GM23248 (cell line): ENCODE data around the gene CACNG4. TPM values are rescaled to one million over a fixed set of nuclear protein-coding genes. Genes with fewer than 3 reads are reported as not detected.
"Not testable (repeated sequence)": the region's sequence is repeated elsewhere in the genome, so short reads cannot be mapped to it uniquely, and the experiment has no call there.

Experiments used
- DNase-seq: peaks from one replicate; pipeline ENCODE4 v3.0.0-alpha.2; 2015
- H2AFZ ChIP-seq: fragments of 200-600 bp; sonication (generic); 2 replicates; pipeline ENCODE4 v1.6.1; 2016; ENCODE audit warnings: antibody characterized with exemption
- H3F3A ChIP-seq: fragments of 200-600 bp; sonication (generic); 2 replicates; pipeline ENCODE4 v1.6.1; 2016; ENCODE audit warnings: mild to moderate bottlenecking, antibody characterized with exemption, mixed run types; ENCODE audit not compliant: insufficient read depth
- H3K27ac ChIP-seq: fragments of 200-600 bp; sonication (generic); 2 replicates; pipeline ENCODE4 v1.5.1; 2016; ENCODE audit warnings: mild to moderate bottlenecking
- H3K27me3 ChIP-seq: fragments of 200-600 bp; sonication (generic); replicated peaks from 2 replicates; pipeline ENCODE4 v1.6.1; 2016; ENCODE audit warnings: mild to moderate bottlenecking; ENCODE audit not compliant: insufficient read depth
- H3K36me3 ChIP-seq: fragments of 200-600 bp; sonication (generic); 2 replicates; pipeline ENCODE4 v1.6.1; 2016; ENCODE audit warnings: low read depth, mild to moderate bottlenecking
- H3K4me1 ChIP-seq: fragments of 200-600 bp; sonication (generic); 2 replicates; pipeline ENCODE4 v1.6.1; 2016; ENCODE audit warnings: mild to moderate bottlenecking; ENCODE audit not compliant: insufficient read depth
- H3K4me2 ChIP-seq: fragments of 200-600 bp; sonication (generic); one replicate; pipeline ENCODE4 v1.6.1; 2016; ENCODE audit warnings: mild to moderate bottlenecking; ENCODE audit not compliant: unreplicated experiment
- H3K4me3 ChIP-seq: fragments of 200-600 bp; sonication (generic); 2 replicates; pipeline ENCODE4 v1.5.1; 2016; ENCODE audit warnings: mild to moderate bottlenecking
- H3K79me2 ChIP-seq: fragments of 200-600 bp; sonication (generic); 2 replicates; pipeline ENCODE4 v1.6.1; 2016; ENCODE audit warnings: mild to moderate bottlenecking; ENCODE audit not compliant: insufficient read depth
- H3K9ac ChIP-seq: fragments of 200-600 bp; sonication (generic); 2 replicates; pipeline ENCODE4 v1.6.1; 2016; ENCODE audit warnings: mild to moderate bottlenecking
- H3K9me2 ChIP-seq: fragments of 200-600 bp; sonication (generic); 2 replicates; pipeline ENCODE4 v1.6.1; 2016; ENCODE audit warnings: mixed run types, mild to moderate bottlenecking, moderate library complexity; ENCODE audit not compliant: insufficient read depth
- H3K9me3 ChIP-seq: fragments of 200-600 bp; sonication (generic); one replicate; pipeline ENCODE4 v1.6.1; 2017; ENCODE audit warnings: low read depth
- H4K20me1 ChIP-seq: fragments of 200-600 bp; sonication (generic); 2 replicates; pipeline ENCODE4 v1.6.0; 2016; ENCODE audit not compliant: insufficient read depth
- EZH2 ChIP-seq: fragments of 200-600 bp; sonication (generic); IDR thresholded peaks from 2 replicates; pipeline ENCODE4 v1.6.1; 2018; ENCODE audit warnings: antibody characterized with exemption, mild to moderate bottlenecking; ENCODE audit not compliant: insufficient read depth, poor library complexity, severe bottlenecking
- EZH2phosphoT487 ChIP-seq: fragments of 200-600 bp; sonication (generic); IDR thresholded peaks from 2 replicates; pipeline ENCODE4 v1.6.1; 2018; ENCODE audit warnings: antibody characterized with exemption, moderate library complexity, mild to moderate bottlenecking, low read depth; ENCODE audit not compliant: insufficient read depth
- WGBS, 2 experiments: methylation state at CpG; one replicate each; pipeline ENCODE4 v1.1.6; 2015 to 2017; ENCODE audit warnings: low lambda C conversion rate in 2 of 2, low coverage in 1 of 2; ENCODE audit errors: missing lambda C conversion rate in 2 of 2; 5-methylcytosine and 5-hydroxymethylcytosine counted together
- in situ Hi-C: fragments of 300-500 bp; cut with MboI; formaldehyde crosslinking; loops from 2 replicates; pipeline ENCODE4 v1.15.0; 2020
- polyA plus RNA-seq: library from polyadenylated mRNA; unstranded; fragments of >200 nt; fragmentation: Nextera tagmentation; extraction: Ambion mirVana; gene quantifications from 2 replicates; pipeline ENCODE4 v1.2.1, GENCODE V29; 2016
- total RNA-seq: library from RNA; depleted of rRNA; stranded (reverse); fragments of >200 nt; shearing (Covaris generic); gene quantifications from 2 replicates; pipeline ENCODE4 v1.2.3, GENCODE V29; 2014

The CACNG4 gene
- total and polyA plus RNA-seq, 2 experiments from 2014 or later, result not detected

DNA sequence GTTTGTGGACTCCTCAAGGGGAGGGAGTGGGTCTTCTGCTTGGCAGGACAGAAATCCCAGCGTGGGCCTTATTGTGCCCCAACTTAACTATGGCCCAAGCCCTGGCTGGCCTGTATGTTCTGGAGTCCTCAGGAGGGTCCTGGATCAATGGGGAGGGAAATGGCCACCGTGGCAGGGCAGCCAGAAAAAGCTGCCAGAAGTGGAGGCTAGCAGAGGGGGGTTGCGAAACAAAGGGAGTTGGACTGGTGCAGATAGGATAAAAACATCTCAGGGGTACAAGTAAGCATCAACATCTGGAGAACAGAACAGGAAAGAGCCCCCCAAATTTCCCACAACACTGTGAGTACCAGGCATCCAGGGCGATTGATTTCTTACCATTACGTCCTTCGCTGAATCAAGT is 76.1 kb downstream of the CACNG4 start:
- H3K9me2 ChIP-seq, result no peaks in the 10 kb centered on the region
- WGBS, 2 experiments, result 62% methylated on average over 6 of the region's 6 CpGs
- TF ChIP-seq EZH2phosphoT487 (no peak), EZH2 (no peak)
- H3K4me1 ChIP-seq, result no peaks in the 10 kb centered on the region
- no peak overlapping the region for H3K9ac ChIP-seq
- no peak for DNase-seq
- H3K36me3 ChIP-seq, result no peaks in the 10 kb centered on the region
- no peak overlapping the region for H3K4me2 ChIP-seq
- no peak overlapping the region for H3K4me3 ChIP-seq
- H3F3A ChIP-seq, result no peaks in the 10 kb centered on the region
- H3K27ac ChIP-seq, result no peak overlapping the region
- in situ Hi-C loops, result no loop called here
- H3K9me3 ChIP-seq, result no peaks in the 10 kb centered on the region
- peaks cover 15% of the 10 kb centered on the region for H3K27me3 ChIP-seq
- no peak overlapping the region for H2AFZ ChIP-seq
- no peaks in the 10 kb centered on the region for H3K79me2 ChIP-seq
- H4K20me1 ChIP-seq, result no peaks in the 10 kb centered on the region

DNA sequence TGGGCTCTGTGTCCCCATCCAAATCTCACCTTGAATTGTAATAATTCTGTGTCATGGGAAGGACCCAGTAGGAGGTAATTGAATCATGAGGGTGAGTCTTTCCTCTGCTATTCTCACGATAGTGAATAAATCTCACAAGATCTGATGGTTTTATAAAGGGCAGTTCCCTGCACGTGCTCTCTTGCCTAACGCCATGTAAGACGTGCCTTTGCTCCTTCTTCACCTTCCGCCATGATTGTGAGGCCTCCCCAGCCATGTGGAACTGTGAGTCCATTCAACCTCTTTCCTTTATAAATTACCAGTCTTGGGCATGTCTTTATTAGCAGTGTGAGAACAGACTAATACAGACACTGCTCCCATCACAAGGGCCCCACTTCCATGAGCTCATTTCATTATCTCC is 76.6 kb downstream of the CACNG4 start:
- H3K27me3 ChIP-seq, result peaks cover 15% of the 10 kb centered on the region
- WGBS, 2 experiments, result 56 to 61% methylated on average over 5 of the region's 5 CpGs
- not testable (repeated sequence) for H2AFZ ChIP-seq

GRCh38 chr17:67041531-67041930 is 77.0 kb downstream of the CACNG4 start:
- in situ Hi-C loops, result no loop called here
- Histone ChIP-seq H3K4me2 (no peak overlapping the region), H3K9ac (no peak overlapping the region), H3K36me3 (no peaks in the 10 kb centered on the region), H3K79me2 (no peaks in the 10 kb centered on the region), H3K4me1 (no peaks in the 10 kb centered on the region), H2AFZ (no peak overlapping the region), H3K27me3 (peaks cover 15% of the 10 kb centered on the region), H3K9me3 (no peaks in the 10 kb centered on the region), H3K27ac (no peak overlapping the region), H3K4me3 (no peak overlapping the region), H4K20me1 (no peaks in the 10 kb centered on the region), H3F3A (no peaks in the 10 kb centered on the region), H3K9me2 (no peaks in the 10 kb centered on the region)
- 55 to 57% methylated on average over 7 of the region's 7 CpGs for WGBS, 2 experiments
- no peak for DNase-seq
- TF ChIP-seq EZH2 (no peak), EZH2phosphoT487 (no peak)

More for the DNA sequence above, 76.6 kb downstream of the CACNG4 start:
- DNase-seq, H3K4me3 ChIP-seq, H3K4me1 ChIP-seq, H3K9me3 ChIP-seq, H3K4me2 ChIP-seq, H3K9ac ChIP-seq, H3F3A ChIP-seq, in situ Hi-C loops, H3K79me2 ChIP-seq, H3K27ac ChIP-seq, H3K9me2 ChIP-seq, H3K36me3 ChIP-seq, H4K20me1 ChIP-seq: not testable (repeated sequence)

GRCh38 chr17:67041941-67042899 is 77.7 kb downstream of the CACNG4 start:
- DNase-seq, result no peak
- no peak overlapping the region for H3K27ac ChIP-seq
- H4K20me1 ChIP-seq, result no peaks in the 10 kb centered on the region
- H3K9ac ChIP-seq, result no peak overlapping the region
- no peak overlapping the region for H2AFZ ChIP-seq
- no peaks in the 10 kb centered on the region for H3K9me3 ChIP-seq
- no peaks in the 10 kb centered on the region for H3K36me3 ChIP-seq
- no peaks in the 10 kb centered on the region for H3K9me2 ChIP-seq
- no peaks in the 10 kb centered on the region for H3K4me1 ChIP-seq
- H3K4me3 ChIP-seq, result no peak overlapping the region
- H3K27me3 ChIP-seq, result peaks cover 15% of the 10 kb centered on the region
- 53 to 58% methylated on average over 11 of the region's 11 CpGs for WGBS, 2 experiments
- no peak for TF ChIP-seq EZH2
- no peak for TF ChIP-seq EZH2phosphoT487
- no peaks in the 10 kb centered on the region for H3F3A ChIP-seq
- H3K79me2 ChIP-seq, result no peaks in the 10 kb centered on the region
- H3K4me2 ChIP-seq, result no peak overlapping the region
- in situ Hi-C loops, result no loop called here
